Stimulated activated CD8-positive, alpha-beta memory T cell treated with anti-CD3 and anti-CD28 coated beads, Interleukin-15, amount 100 ng/mL, for 4 hours (primary cell): ENCODE data around the gene SH3TC1.

Experiments used
- DNase-seq, 2 donors: peaks; one replicate each; pipeline ENCODE4 v3.0.0-alpha.2; 2020; ENCODE audit warnings: low read depth in 2 of 2

The SH3TC1 gene

GRCh38 chr4:8287343-8288280 is 88.5 kb downstream of the SH3TC1 start:
- DNase-seq: no peak

DNA sequence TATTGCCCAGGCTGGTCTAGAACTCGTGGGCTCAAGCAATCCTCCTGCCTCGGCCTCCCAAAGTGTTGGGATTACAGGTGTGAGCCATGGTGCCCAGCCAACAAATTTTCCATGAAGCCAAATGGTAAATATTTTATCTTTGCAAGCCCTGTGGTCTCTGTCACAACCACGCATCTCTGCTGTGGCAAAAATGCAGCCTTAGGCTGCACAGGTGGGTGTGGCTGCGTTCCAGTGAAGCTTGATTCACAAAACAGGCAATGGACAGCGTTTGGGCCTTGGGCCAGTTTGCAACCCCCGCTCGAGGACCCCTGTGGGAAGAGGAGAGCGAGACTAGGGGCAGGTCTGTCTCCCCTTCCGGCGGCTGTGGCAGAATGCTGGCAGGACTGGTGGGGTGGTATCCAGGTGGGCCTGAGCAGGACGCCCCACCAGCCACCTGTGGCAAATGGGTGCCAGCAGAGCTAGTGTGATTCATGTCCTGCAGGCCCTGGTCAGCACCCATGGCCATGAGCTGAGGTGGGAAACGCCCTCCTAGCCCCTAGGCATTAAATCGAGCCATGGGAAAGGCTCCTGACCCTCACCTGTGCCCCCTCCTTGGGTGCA is 90.2 kb downstream of the SH3TC1 start:
- no peak for DNase-seq

GRCh38 chr4:8289956-8290700 is 91.0 kb downstream of the SH3TC1 start:
- no peak for DNase-seq

- DNase-seq: no peak
Measured at GRCh38 chr4:8290701-8290970, 91.5 kb downstream of the SH3TC1 start.
